Activated CD8-positive, alpha-beta T cell treated with anti-CD3 and anti-CD28 coated beads, Interleukin-2, amount 10 ng/mL, durations not matched to agents 7 days and 5 days (primary cell): Measurements from ENCODE around the gene RASAL1. TPM values are rescaled to one million over a fixed set of nuclear protein-coding genes. Genes with fewer than 3 reads are reported as not detected.

Experiments
- ATAC-seq: fragments of 150-1000 bp; cut with Tn5 transposase; one replicate; pipeline ENCODE4 v1.10.0; 2021; ENCODE audit warnings: moderate library complexity
- CTCF ChIA-PET: fragments of 350-600 bp; sonication (Branson Sonifier 250); formaldehyde crosslinking; loops from one replicate; lab custom pipeline; 2021; ENCODE audit warnings: antibody characterized with exemption; lab: Charles Lee
- POLR2A ChIA-PET: fragments of 350-600 bp; sonication (Branson Sonifier 250); formaldehyde crosslinking; loops from one replicate; lab custom pipeline; 2021; ENCODE audit warnings: antibody characterized with exemption; lab: Charles Lee
- DNase-seq: peaks from one replicate; pipeline ENCODE4 v3.0.0-alpha.2; 2020
- H3K27ac Mint-ChIP-seq: one replicate; pipeline ENCODE4 v1.8.0; 2021; ENCODE audit warnings: mild to moderate bottlenecking, mixed read lengths
- H3K27me3 Mint-ChIP-seq: one replicate; pipeline ENCODE4 v1.8.0; 2021; ENCODE audit warnings: low read depth, mixed read lengths
- H3K36me3 Mint-ChIP-seq: one replicate; pipeline ENCODE4 v1.8.0; 2021; ENCODE audit warnings: low read depth, mixed read lengths
- H3K4me1 Mint-ChIP-seq: one replicate; pipeline ENCODE4 v1.8.0; 2021; ENCODE audit warnings: low read depth, mixed read lengths
- H3K4me3 Mint-ChIP-seq: one replicate; pipeline ENCODE4 v1.8.0; 2021; ENCODE audit warnings: mild to moderate bottlenecking, mixed read lengths
- H3K9me3 Mint-ChIP-seq: one replicate; pipeline ENCODE4 v1.8.0; 2022; ENCODE audit warnings: mixed read lengths; ENCODE audit not compliant: insufficient read depth
- total RNA-seq, 2 experiments: library from RNA; stranded (reverse); gene quantifications; one replicate each; pipeline ENCODE4 v1.2.3, GENCODE V29; 2021

RASAL1 gene
- total RNA-seq, 2 experiments from 2014 or later: 0.26 to 0.47 TPM

DNA sequence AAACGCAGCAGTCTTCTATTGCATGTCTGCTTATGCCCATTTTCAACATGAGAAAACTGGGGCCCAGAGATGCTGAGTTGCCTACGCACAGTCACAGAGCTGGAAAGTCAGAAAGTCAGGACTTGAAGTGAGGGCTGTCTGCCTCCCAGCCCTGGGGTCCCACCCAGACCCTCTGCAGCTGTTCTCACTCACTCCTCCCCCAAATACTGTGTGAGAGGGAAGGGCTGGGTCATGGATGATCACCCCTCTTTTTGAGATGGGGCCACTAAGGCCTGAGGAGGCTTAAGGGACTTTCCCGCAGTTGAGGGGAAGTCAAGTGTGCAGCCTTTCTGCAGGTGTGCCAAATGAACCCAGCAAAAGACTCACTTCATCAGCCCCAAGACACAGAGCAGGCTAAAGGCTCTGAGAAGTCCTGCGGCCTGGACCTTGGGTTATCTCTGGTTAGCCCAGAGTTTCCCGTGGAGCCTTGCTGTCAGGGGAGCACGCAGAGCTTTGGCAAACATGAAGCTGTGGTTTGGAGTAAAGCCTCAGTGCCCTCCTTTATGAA is 60.4 kb downstream of the RASAL1 start:
- no peaks in the 10 kb centered on the region for H3K27me3 Mint-ChIP-seq
- CTCF ChIA-PET: no interaction called here
- DNase-seq (no peak), ATAC-seq (no peak)
- no peaks in the 10 kb centered on the region for H3K36me3 Mint-ChIP-seq
- H3K9me3 Mint-ChIP-seq: no peaks in the 10 kb centered on the region
- no peak overlapping the region for H3K4me3 Mint-ChIP-seq
- POLR2A ChIA-PET: no interaction called here
- H3K27ac Mint-ChIP-seq: no peak overlapping the region
- peaks cover 24% of the 10 kb centered on the region for H3K4me1 Mint-ChIP-seq

DNA sequence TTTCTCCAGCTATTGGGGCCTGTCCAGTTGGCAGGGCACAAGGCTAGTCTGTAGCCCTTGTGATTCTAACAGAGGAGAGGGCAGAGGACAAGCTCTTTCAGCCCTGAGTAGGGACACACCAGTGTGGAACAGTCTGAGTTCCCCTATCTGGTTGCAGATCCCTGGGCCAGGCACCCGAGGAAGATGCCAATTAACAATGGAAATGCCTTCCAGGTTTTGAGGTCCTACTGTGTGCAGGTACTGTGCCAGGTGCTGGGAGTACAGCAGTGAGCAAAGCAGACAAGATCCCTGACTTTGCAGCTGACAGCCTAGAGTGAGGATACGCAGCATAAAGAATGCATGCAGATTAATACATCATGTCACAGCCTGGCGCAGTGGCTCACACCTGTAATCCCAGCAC is 62.0 kb downstream of the RASAL1 start:
- Mint-ChIP-seq H3K4me1 (peaks cover 34% of the 10 kb centered on the region), H3K27me3 (no peaks in the 10 kb centered on the region), H3K9me3 (no peaks in the 10 kb centered on the region), H3K36me3 (no peaks in the 10 kb centered on the region), H3K27ac (no peak overlapping the region), H3K4me3 (no peak overlapping the region)
- ATAC-seq (no peak), DNase-seq (no peak)
- ChIA-PET CTCF (no interaction called here), POLR2A (no interaction called here)

DNA sequence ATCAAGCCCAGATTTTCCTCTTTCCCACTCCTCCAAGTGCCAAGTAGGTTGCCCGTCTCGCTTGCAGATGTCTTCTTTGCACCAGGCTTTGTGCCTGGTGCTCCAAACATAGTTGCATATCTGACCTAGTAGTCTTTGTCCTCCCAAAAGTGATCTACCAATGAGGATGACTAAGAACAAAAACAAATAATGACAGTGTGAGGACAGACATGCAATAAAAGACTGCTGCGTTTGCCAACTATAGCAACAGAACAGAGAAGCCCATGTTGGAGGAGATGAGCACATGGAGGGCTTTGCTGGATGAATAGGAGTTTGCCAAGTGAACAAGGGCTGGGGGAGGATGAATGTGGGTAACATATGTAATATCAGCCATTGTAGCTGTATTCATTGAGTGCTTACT is 63.4 kb downstream of the RASAL1 start:
- H3K9me3 Mint-ChIP-seq: no peaks in the 10 kb centered on the region
- no peak for ATAC-seq
- POLR2A ChIA-PET: no interaction called here
- no peaks in the 10 kb centered on the region for H3K27me3 Mint-ChIP-seq
- no peak overlapping the region for H3K4me3 Mint-ChIP-seq
- H3K27ac Mint-ChIP-seq: no peak overlapping the region
- CTCF ChIA-PET: no interaction called here
- H3K36me3 Mint-ChIP-seq: no peaks in the 10 kb centered on the region
- DNase-seq: no peak
- H3K4me1 Mint-ChIP-seq: peaks cover 34% of the 10 kb centered on the region

DNA sequence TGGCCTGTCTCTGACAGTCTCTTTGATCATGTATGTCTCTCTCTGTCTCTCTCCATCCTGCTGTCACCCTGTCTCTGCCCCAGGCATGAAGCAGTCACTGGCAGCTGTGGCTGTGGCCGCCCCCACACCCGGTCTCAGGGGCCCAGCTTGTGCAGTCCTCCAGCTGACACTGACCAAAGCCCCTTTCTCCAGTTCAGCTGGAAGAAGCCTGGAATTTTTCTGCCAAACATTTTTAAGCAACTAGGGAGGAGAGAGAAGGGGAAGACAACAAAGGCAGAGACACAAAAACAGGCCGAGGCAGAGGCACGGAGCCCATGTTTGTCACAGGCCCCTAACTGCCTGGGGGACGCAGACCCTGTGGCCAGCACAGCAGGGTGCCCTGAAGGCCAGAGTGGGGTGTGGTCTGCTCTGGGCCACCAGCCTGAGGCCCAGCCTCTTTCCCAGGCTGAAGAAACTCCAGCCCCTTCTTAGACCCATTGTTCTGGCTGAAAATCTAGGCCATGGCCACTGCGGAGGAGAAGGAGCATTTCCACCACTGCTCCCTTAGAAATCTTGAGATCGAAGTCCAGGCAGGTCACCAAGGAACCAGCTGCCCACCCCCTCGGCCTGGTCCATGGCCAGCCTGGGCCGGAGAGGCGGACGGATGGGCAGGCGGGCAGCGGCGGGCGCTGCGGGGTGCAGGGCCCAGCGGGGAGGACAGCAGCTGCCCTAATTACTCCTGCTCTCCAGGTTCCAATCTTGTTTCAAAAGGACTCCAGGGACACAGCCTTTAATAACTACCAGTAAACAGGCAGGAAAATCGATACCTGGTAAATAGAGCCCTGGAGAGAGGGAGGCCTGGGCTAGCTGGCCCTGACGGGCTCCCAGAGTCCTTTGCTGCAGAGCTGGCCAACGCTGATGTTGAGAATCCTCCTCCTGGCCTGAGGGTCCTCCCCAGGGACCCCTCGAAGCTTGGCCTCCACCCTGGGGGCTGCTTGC is 64.1 kb downstream of the RASAL1 start:
- Mint-ChIP-seq H3K9me3 (no peaks in the 10 kb centered on the region), H3K27ac (peak overlapping the region; percentile 9), H3K4me3 (no peak overlapping the region), H3K36me3 (no peaks in the 10 kb centered on the region), H3K27me3 (no peaks in the 10 kb centered on the region), H3K4me1 (peaks cover 34% of the 10 kb centered on the region)
- ChIA-PET CTCF (interaction anchor here (1.1 to 1.3 kb wide), 2 partner anchors 79 to 81 kb away, joined by 4 read pairs; no protein-coding TSS in a partner anchor), POLR2A (interaction anchor here (0.9 to 1.2 kb wide), 2 partner anchors 15 to 18 kb away, joined by 4 read pairs; no protein-coding TSS in a partner anchor)
- ATAC-seq (no peak), DNase-seq (no peak)

DNA sequence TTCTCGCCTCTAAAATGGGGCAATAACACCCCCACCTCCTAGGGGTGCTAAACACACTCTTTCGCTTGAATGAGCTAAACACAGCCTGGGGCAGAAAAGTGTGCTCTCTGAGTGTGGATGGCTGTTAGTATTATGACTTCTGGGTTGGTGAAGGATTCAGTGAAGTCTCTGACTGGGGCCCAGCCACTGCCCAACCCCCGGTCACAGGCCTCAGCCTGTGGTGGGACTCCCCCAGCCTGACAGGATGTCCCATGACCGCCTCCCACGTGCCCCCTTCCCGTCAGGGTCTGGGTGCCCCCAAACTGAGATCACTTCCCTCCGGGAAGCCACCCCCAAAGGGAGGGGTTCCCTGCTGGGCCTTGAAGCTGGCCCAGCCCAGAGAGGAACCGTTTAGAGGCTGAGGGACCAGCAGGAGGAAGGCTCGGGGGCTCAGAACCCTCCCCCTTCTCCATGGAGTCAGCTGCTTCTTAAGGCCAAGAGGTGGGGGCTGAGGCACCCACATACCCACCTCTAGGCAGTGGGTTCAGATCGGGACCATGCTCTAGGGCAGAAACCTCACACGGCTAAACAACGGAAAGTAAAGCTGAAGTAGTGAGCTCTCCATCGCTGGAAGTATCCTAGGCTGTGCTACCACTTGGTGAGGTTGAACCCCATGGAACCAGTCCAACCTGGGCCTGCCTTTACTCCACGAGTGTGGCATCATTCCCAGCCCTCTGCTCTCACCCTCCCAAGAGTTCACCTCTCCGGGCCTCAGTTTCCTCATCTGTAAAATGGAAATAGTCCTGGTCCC is 65.2 kb downstream of the RASAL1 start:
- Mint-ChIP-seq H3K36me3 (no peaks in the 10 kb centered on the region), H3K27me3 (no peaks in the 10 kb centered on the region), H3K4me3 (peak overlapping the region; percentile 12), H3K9me3 (no peaks in the 10 kb centered on the region), H3K4me1 (peaks cover 28% of the 10 kb centered on the region), H3K27ac (peak overlapping the region; percentile 44)
- ATAC-seq: peak; percentile 67
- DNase-seq: peak; percentile 71
- POLR2A ChIA-PET: interaction anchor here (0.9 to 1.2 kb wide), 2 partner anchors 17 to 19 kb away, joined by 4 read pairs; no protein-coding TSS in a partner anchor
- CTCF ChIA-PET: interaction anchor here (0.6 to 1.6 kb wide), 5 partner anchors 9 to 82 kb away, joined by 3 to 8 read pairs (median 4); partner anchors contain the start of gene DTX1

DNA sequence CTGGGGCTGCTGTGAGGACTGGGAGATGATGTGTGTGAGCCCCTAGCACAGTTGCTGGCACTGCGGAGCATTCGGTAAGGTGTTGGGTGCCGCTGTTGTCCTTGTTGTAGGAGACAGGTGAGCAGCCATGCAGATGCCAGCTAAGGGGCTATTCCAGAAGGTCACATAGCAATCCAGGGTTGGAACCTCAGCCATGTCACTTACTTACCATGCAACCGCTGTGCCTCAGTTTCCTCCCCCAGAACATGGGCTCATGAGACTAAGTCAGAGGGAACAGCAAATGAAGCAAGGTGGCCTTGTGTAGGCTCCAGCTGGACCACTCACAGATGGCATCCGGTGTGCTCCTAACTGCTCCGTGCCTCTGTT is 65.8 kb downstream of the RASAL1 start:
- ChIA-PET POLR2A (no interaction called here), CTCF (interaction anchor here (0.6 to 1.6 kb wide), 3 partner anchors 10 to 28 kb away, joined by 3 to 8 read pairs (median 3); partner anchors contain the start of gene DTX1)
- ATAC-seq: no peak
- DNase-seq: no peak
- Mint-ChIP-seq H3K4me1 (peaks cover 25% of the 10 kb centered on the region), H3K9me3 (no peaks in the 10 kb centered on the region), H3K36me3 (no peaks in the 10 kb centered on the region), H3K27me3 (no peaks in the 10 kb centered on the region), H3K4me3 (no peak overlapping the region), H3K27ac (peak overlapping the region; percentile 44)

DNA sequence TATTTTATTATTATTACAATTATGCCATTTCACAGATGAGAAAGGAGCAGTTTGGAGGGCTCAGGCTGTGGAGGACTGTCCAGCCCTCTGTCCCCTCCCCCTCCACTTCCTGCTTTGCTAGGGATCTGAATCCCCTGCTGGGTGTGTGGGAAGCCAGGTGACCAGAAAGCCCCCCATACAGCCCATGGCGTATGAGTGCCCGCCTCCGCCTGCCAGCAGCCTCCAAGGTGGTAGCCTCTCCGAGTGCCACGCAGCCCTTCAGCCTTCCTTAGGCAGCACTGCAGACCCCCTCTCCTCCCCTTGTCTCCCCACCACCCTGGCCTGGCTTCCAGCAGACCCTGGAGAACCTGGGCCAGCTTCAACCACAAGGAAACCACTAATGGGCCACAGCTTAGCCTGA is 66.4 kb downstream of the RASAL1 start:
- H3K4me1 Mint-ChIP-seq: peaks cover 21% of the 10 kb centered on the region
- ATAC-seq (no peak), DNase-seq (no peak)
- ChIA-PET CTCF (interaction anchor here (1.6 kb wide), 1 partner anchor 29 kb away, joined by 8 read pairs; no protein-coding TSS in a partner anchor), POLR2A (interaction anchor here (0.6 kb wide), 1 partner anchor 84 kb away, joined by 3 read pairs; no protein-coding TSS in a partner anchor)
- H3K27ac Mint-ChIP-seq: no peak overlapping the region
- no peak overlapping the region for H3K4me3 Mint-ChIP-seq
- no peaks in the 10 kb centered on the region for H3K9me3 Mint-ChIP-seq
- H3K36me3 Mint-ChIP-seq: no peaks in the 10 kb centered on the region
- H3K27me3 Mint-ChIP-seq: no peaks in the 10 kb centered on the region

DNA sequence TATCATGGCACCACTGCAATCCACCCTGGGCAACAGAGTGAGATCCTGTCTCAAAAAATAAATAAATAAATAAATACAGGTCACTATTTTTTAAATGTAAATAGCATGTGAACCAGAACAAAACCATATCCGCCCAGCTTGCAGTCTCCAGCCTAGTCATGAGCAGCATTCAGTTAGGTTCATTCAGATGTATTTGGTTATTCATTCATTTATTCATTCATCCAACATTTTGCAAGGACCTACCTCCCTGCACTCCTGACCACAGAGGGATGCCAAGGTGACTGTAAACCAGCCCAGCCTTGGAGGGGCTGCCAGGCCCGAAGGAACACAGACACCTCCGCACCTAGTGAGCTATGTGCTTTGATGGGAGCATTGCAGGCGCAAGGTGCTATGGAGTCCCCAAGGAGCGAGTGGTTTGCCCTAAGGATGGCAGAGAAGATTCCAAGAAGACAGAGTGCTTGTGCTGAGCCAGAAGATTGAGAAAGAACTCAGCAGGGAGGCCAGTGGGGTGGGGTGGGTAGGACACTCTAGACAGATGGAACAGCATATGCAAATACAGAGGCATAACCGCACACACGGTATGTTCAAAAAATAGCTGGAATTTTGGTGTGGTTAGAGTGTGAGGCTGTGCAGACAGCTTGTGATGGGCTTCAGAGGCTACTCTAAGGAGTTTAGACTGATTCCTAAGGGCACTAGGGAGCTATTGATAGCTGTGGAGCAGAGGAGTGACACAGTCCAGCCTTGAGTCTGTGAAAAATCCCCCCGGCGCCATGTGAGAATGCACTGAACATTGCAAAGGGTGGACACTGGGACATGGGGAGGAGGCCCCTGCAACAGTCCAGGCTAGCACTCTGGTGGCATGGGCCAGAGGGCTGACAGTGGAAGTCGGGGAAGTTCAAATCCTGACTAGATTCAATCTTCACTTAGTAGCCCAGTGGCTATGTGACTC is 67.3 kb downstream of the RASAL1 start:
- no peak overlapping the region for H3K4me3 Mint-ChIP-seq
- ChIA-PET POLR2A (no interaction called here), CTCF (interaction anchor here (1.5 to 2.7 kb wide), 2 partner anchors 20 to 104 kb away, joined by 3 to 7 read pairs; no protein-coding TSS in a partner anchor)
- ATAC-seq: no peak
- H3K4me1 Mint-ChIP-seq: peaks cover 21% of the 10 kb centered on the region
- no peak for DNase-seq
- H3K27ac Mint-ChIP-seq: no peak overlapping the region
- H3K27me3 Mint-ChIP-seq: no peaks in the 10 kb centered on the region
- H3K9me3 Mint-ChIP-seq: no peaks in the 10 kb centered on the region
- no peaks in the 10 kb centered on the region for H3K36me3 Mint-ChIP-seq

DNA sequence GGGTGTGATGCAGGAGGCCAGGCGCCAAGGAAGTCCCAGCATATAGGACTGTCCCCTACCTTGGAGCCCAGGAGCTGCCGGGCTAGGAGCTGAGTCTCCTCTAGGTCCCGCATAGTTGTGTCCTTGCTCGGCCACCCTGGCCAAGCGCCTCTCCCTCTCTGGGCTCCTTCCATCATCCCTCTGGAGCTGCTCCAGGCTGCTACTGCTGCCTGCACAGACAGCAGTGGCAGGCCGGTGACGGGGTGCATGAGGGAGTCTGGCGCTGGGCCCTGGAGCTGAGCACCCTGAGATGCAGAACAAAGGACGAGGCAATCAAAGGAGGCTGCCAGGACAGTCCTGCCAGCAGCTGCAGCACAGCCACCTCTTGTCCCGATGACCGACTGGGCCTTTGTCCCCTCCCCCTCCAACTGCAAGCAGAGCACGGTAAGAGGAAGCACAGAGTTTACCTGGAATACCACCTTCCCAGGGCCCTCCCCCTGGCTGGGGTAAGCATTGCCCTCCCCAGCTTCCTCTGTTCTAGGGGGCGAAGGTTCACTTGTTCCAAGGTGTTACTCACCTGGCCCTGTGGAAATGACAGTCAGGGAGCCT is 68.7 kb downstream of the RASAL1 start:
- Mint-ChIP-seq H3K4me3 (no peak overlapping the region), H3K4me1 (peaks cover 21% of the 10 kb centered on the region), H3K9me3 (no peaks in the 10 kb centered on the region), H3K27me3 (no peaks in the 10 kb centered on the region), H3K27ac (no peak overlapping the region), H3K36me3 (no peaks in the 10 kb centered on the region)
- no peak for ATAC-seq
- ChIA-PET CTCF (interaction anchor here (1.5 to 2.7 kb wide), 2 partner anchors 18 to 105 kb away, joined by 3 to 7 read pairs; no protein-coding TSS in a partner anchor), POLR2A (no interaction called here)
- no peak for DNase-seq
